ENCODE data around the gene SP6. TPM values are rescaled to one million over a fixed set of nuclear protein-coding genes. Genes with fewer than 3 reads are reported as not detected.
A peak's percentile ranks its signal among the peaks of the same experiment; 100 is the strongest.

SP6 gene
- total RNA-seq, 1 donor from 2014 or later, result under 0.01 TPM

GRCh38 chr17:47891545-47892088, 40.7 kb upstream of the SP6 start:
- peaks cover 0 to 4% (median 0%) of the 10 kb centered on the region in 3 donors for H3K36me3 ChIP-seq (ENCODE audit: control insufficient read depth in 3 of 3, insufficient read depth in 3 of 3, low read length in 3 of 3)
- H3K9ac ChIP-seq (ENCODE audit: low read depth in 1 of 3, low read length in 3 of 3), result no peak overlapping the region
- no peaks in the 10 kb centered on the region for H3K9me3 ChIP-seq (ENCODE audit: control insufficient read depth in 3 of 3, low read length in 3 of 3)
- H3K4me1 ChIP-seq (ENCODE audit: control insufficient read depth in 3 of 3, insufficient read depth in 3 of 3, low read length in 3 of 3), result peaks cover 4 to 18% (median 7%) of the 10 kb centered on the region in 3 donors
- no peak overlapping the region for H3K4me3 ChIP-seq (ENCODE audit: low read length in 3 of 3)
- no peak overlapping the region for H3K27ac ChIP-seq (ENCODE audit: low read depth, low read length)
- no peaks in the 10 kb centered on the region for H3K27me3 ChIP-seq (ENCODE audit: control insufficient read depth in 3 of 3, insufficient read depth in 3 of 3, low read length in 3 of 3)

- Histone ChIP-seq H3K9me3 (ENCODE audit: control insufficient read depth in 3 of 3, low read length in 3 of 3) (no peaks in the 10 kb centered on the region), H3K27ac (ENCODE audit: low read depth, low read length) (no peak overlapping the region), H3K4me3 (ENCODE audit: low read length in 3 of 3) (no peak overlapping the region), H3K9ac (ENCODE audit: low read depth in 1 of 3, low read length in 3 of 3) (peak overlapping the region in 2 of 3 donors; percentile 8 to 45), H3K4me1 (ENCODE audit: control insufficient read depth in 3 of 3, insufficient read depth in 3 of 3, low read length in 3 of 3) (peaks cover 4 to 14% (median 7%) of the 10 kb centered on the region in 3 donors), H3K36me3 (ENCODE audit: control insufficient read depth in 3 of 3, insufficient read depth in 3 of 3, low read length in 3 of 3) (peaks cover 0 to 4% (median 0%) of the 10 kb centered on the region in 3 donors), H3K27me3 (ENCODE audit: control insufficient read depth in 3 of 3, insufficient read depth in 3 of 3, low read length in 3 of 3) (peaks cover 0 to 5% (median 0%) of the 10 kb centered on the region in 3 donors)
Measured at GRCh38 chr17:47889734-47890529, 39.0 kb upstream of the SP6 start.

- Histone ChIP-seq H3K4me3 (ENCODE audit: low read length in 3 of 3) (no peak overlapping the region), H3K27ac (ENCODE audit: low read depth, low read length) (no peak overlapping the region), H3K4me1 (ENCODE audit: control insufficient read depth in 3 of 3, insufficient read depth in 3 of 3, low read length in 3 of 3) (peaks cover 0 to 7% (median 1%) of the 10 kb centered on the region in 3 donors), H3K36me3 (ENCODE audit: control insufficient read depth in 3 of 3, insufficient read depth in 3 of 3, low read length in 3 of 3) (no peaks in the 10 kb centered on the region), H3K9me3 (ENCODE audit: control insufficient read depth in 3 of 3, low read length in 3 of 3) (no peaks in the 10 kb centered on the region), H3K9ac (ENCODE audit: low read depth in 1 of 3, low read length in 3 of 3) (no peak overlapping the region), H3K27me3 (ENCODE audit: control insufficient read depth in 3 of 3, insufficient read depth in 3 of 3, low read length in 3 of 3) (peaks cover 0 to 11% (median 3%) of the 10 kb centered on the region in 3 donors)
Measured at GRCh38 chr17:47888293-47888692, 37.3 kb upstream of the SP6 start.

- Histone ChIP-seq H3K9me3 (ENCODE audit: control insufficient read depth in 3 of 3, low read length in 3 of 3) (no peaks in the 10 kb centered on the region), H3K4me3 (ENCODE audit: low read length in 3 of 3) (no peak overlapping the region), H3K36me3 (ENCODE audit: control insufficient read depth in 3 of 3, insufficient read depth in 3 of 3, low read length in 3 of 3) (no peaks in the 10 kb centered on the region), H3K27me3 (ENCODE audit: control insufficient read depth in 3 of 3, insufficient read depth in 3 of 3, low read length in 3 of 3) (peaks cover 0 to 16% (median 5%) of the 10 kb centered on the region in 3 donors), H3K4me1 (ENCODE audit: control insufficient read depth in 3 of 3, insufficient read depth in 3 of 3, low read length in 3 of 3) (peaks cover 2 to 18% (median 12%) of the 10 kb centered on the region in 3 donors), H3K27ac (ENCODE audit: low read depth, low read length) (no peak overlapping the region), H3K9ac (ENCODE audit: low read depth in 1 of 3, low read length in 3 of 3) (no peak overlapping the region)
Measured at GRCh38 chr17:47884905-47885730, 34.2 kb upstream of the SP6 start.

- no peaks in the 10 kb centered on the region for H3K9me3 ChIP-seq (ENCODE audit: control insufficient read depth in 3 of 3, low read length in 3 of 3)
- H3K9ac ChIP-seq (ENCODE audit: low read depth in 1 of 3, low read length in 3 of 3), result no peak overlapping the region
- H3K27me3 ChIP-seq (ENCODE audit: control insufficient read depth in 3 of 3, insufficient read depth in 3 of 3, low read length in 3 of 3), result peaks cover under 1 to 16% (median 7%) of the 10 kb centered on the region in 3 donors
- no peak overlapping the region for H3K4me3 ChIP-seq (ENCODE audit: low read length in 3 of 3)
- H3K4me1 ChIP-seq (ENCODE audit: control insufficient read depth in 3 of 3, insufficient read depth in 3 of 3, low read length in 3 of 3), result peaks cover 2 to 14% (median 12%) of the 10 kb centered on the region in 3 donors
- H3K27ac ChIP-seq (ENCODE audit: low read depth, low read length), result no peak overlapping the region
- no peaks in the 10 kb centered on the region for H3K36me3 ChIP-seq (ENCODE audit: control insufficient read depth in 3 of 3, insufficient read depth in 3 of 3, low read length in 3 of 3)
Measured at GRCh38 chr17:47884427-47884740, 33.4 kb upstream of the SP6 start.

- H3K9ac ChIP-seq (ENCODE audit: low read depth in 1 of 3, low read length in 3 of 3), result no peak overlapping the region
- H3K4me1 ChIP-seq (ENCODE audit: control insufficient read depth in 3 of 3, insufficient read depth in 3 of 3, low read length in 3 of 3), result peaks cover 2 to 14% (median 12%) of the 10 kb centered on the region in 3 donors
- no peaks in the 10 kb centered on the region for H3K9me3 ChIP-seq (ENCODE audit: control insufficient read depth in 3 of 3, low read length in 3 of 3)
- no peaks in the 10 kb centered on the region for H3K36me3 ChIP-seq (ENCODE audit: control insufficient read depth in 3 of 3, insufficient read depth in 3 of 3, low read length in 3 of 3)
- H3K4me3 ChIP-seq (ENCODE audit: low read length in 3 of 3), result no peak overlapping the region
- H3K27me3 ChIP-seq (ENCODE audit: control insufficient read depth in 3 of 3, insufficient read depth in 3 of 3, low read length in 3 of 3), result peaks cover 5 to 19% (median 7%) of the 10 kb centered on the region in 3 donors
- no peak overlapping the region for H3K27ac ChIP-seq (ENCODE audit: low read depth, low read length)
Measured at GRCh38 chr17:47883589-47884426, 32.8 kb upstream of the SP6 start.

GRCh38 chr17:47882695-47883588, 32.0 kb upstream of the SP6 start:
- Histone ChIP-seq H3K27me3 (ENCODE audit: control insufficient read depth in 3 of 3, insufficient read depth in 3 of 3, low read length in 3 of 3) (peaks cover 6 to 27% (median 14%) of the 10 kb centered on the region in 3 donors), H3K9me3 (ENCODE audit: control insufficient read depth in 3 of 3, low read length in 3 of 3) (no peaks in the 10 kb centered on the region), H3K4me1 (ENCODE audit: control insufficient read depth in 3 of 3, insufficient read depth in 3 of 3, low read length in 3 of 3) (peaks cover 2 to 14% (median 12%) of the 10 kb centered on the region in 3 donors), H3K4me3 (ENCODE audit: low read length in 3 of 3) (peak overlapping the region in 2 of 3 donors; percentile 41 to 63), H3K36me3 (ENCODE audit: control insufficient read depth in 3 of 3, insufficient read depth in 3 of 3, low read length in 3 of 3) (no peaks in the 10 kb centered on the region), H3K9ac (ENCODE audit: low read depth in 1 of 3, low read length in 3 of 3) (peak overlapping the region in 2 of 3 donors; percentile 16 to 44), H3K27ac (ENCODE audit: low read depth, low read length) (no peak overlapping the region)

GRCh38 chr17:47882247-47882646, 31.3 kb upstream of the SP6 start:
- Histone ChIP-seq H3K9me3 (ENCODE audit: control insufficient read depth in 3 of 3, low read length in 3 of 3) (no peaks in the 10 kb centered on the region), H3K4me1 (ENCODE audit: control insufficient read depth in 3 of 3, insufficient read depth in 3 of 3, low read length in 3 of 3) (peaks cover 2 to 14% (median 12%) of the 10 kb centered on the region in 3 donors), H3K36me3 (ENCODE audit: control insufficient read depth in 3 of 3, insufficient read depth in 3 of 3, low read length in 3 of 3) (no peaks in the 10 kb centered on the region), H3K27ac (ENCODE audit: low read depth, low read length) (no peak overlapping the region), H3K9ac (ENCODE audit: low read depth in 1 of 3, low read length in 3 of 3) (peak overlapping the region in 2 of 3 donors; percentile 16 to 44), H3K4me3 (ENCODE audit: low read length in 3 of 3) (peak overlapping the region; percentile 35 to 63 (median 41)), H3K27me3 (ENCODE audit: control insufficient read depth in 3 of 3, insufficient read depth in 3 of 3, low read length in 3 of 3) (peaks cover 12 to 32% (median 21%) of the 10 kb centered on the region in 3 donors)
